ENCODE measurements around the gene ELFN2. TPM values are rescaled to one million over a fixed set of nuclear protein-coding genes. Genes with fewer than 3 reads are reported as not detected.

The ELFN2 gene
- total RNA-seq, 4 donors from 2014 or later, result under 0.01 TPM; not detected in 2

GRCh38 chr22:37377138-37377537, 50.1 kb downstream of the ELFN2 start:
- 0 to 68% methylated on average over 1 to 3 of the region's 3 CpGs for WGBS, 2 donors (ENCODE audit: low coverage in 1 of 2)
- TF ChIP-seq POLR2A (IDR thresholded peaks at IDR 0.05), result no peak

DNA sequence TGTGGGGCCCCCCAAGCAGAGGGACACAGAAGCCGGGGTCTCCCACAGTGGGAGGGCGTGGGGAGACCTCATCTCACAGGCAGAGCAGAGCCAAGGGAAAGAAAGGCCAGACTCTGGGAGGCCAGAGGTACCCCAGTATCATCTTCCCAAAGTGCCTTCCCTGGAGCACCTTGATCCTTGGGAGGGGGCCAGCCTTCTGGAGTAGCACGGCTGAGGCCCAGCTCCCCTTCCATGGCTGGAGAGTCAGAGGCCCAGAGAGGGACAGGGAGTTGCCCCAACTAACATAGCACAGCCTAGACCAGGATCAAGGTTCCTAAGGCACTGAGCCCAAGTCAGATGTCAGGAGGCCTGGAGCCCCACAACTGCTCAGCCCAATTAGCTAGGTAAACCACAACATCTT, 50.6 kb downstream of the ELFN2 start:
- in situ Hi-C loops (cut with MboI; ENCODE audit: low pct_ligation_motif_present in 1 of 4, low pct_unique_long_range_greater_than_20kb in 1 of 4, low sequenced_read_pairs in 3 of 4) (no loop called here), intact Hi-C loops (cut with DNase I; ENCODE audit: low total_unique reads) (no loop called here)
- DNase-seq, result no peak
- Histone ChIP-seq H3K27me3 (peaks cover 70% of the 10 kb centered on the region), H3K27ac (no peak overlapping the region), H3K9me3 (no peaks in the 10 kb centered on the region), H3K36me3 (no peaks in the 10 kb centered on the region), H3K4me3 (no peak overlapping the region), H3K4me1 (no peaks in the 10 kb centered on the region)
- 49% methylated on average over 3 of the region's 3 CpGs; no CpG with 5 or more reads in 1 of the 2 donors for WGBS, 2 donors (ENCODE audit: low coverage in 1 of 2)
- TF ChIP-seq EP300 (IDR thresholded peaks at IDR 0.05; ENCODE audit: low read depth), result no peak
- TF ChIP-seq POLR2AphosphoS5 (IDR thresholded peaks at IDR 0.05), result no peak
- no peak for TF ChIP-seq CTCF (IDR thresholded peaks at IDR 0.05)
- TF ChIP-seq POLR2A (IDR thresholded peaks at IDR 0.05), result no peak

More at GRCh38 chr22:37377138-37377537, 50.1 kb downstream of the ELFN2 start:
- Histone ChIP-seq H3K4me3 (no peak overlapping the region), H3K27me3 (peaks cover 68% of the 10 kb centered on the region), H3K27ac (no peak overlapping the region), H3K36me3 (no peaks in the 10 kb centered on the region), H3K9me3 (no peaks in the 10 kb centered on the region), H3K4me1 (no peaks in the 10 kb centered on the region)
- in situ Hi-C loops (cut with MboI; ENCODE audit: low pct_ligation_motif_present in 1 of 4, low pct_unique_long_range_greater_than_20kb in 1 of 4, low sequenced_read_pairs in 3 of 4) (no loop called here), intact Hi-C loops (cut with DNase I; ENCODE audit: low total_unique reads) (no loop called here)
- DNase-seq, result no peak

- peaks cover 62% of the 10 kb centered on the region for H3K27me3 ChIP-seq
These were observed 51.5 kb downstream of the ELFN2 start for GRCh38 chr22:37375801-37376200.

GRCh38 chr22:37374571-37374970, 52.7 kb downstream of the ELFN2 start:
- Histone ChIP-seq H3K27ac (no peak overlapping the region), H3K4me3 (no peak overlapping the region), H3K27me3 (peaks cover 50% of the 10 kb centered on the region), H3K9me3 (no peaks in the 10 kb centered on the region), H3K4me1 (peaks cover 0 to 6% (median 2%) of the 10 kb centered on the region in 4 donors), H3K36me3 (no peaks in the 10 kb centered on the region)
- TF ChIP-seq CTCF (IDR thresholded peaks at IDR 0.05) (no peak), POLR2A (IDR thresholded peaks at IDR 0.05) (no peak), POLR2AphosphoS5 (IDR thresholded peaks at IDR 0.05) (no peak), EP300 (IDR thresholded peaks at IDR 0.05; ENCODE audit: low read depth) (no peak)
- 94% methylated on average over 35 of the region's 35 CpGs; no CpG with 5 or more reads in 1 of the 2 donors for WGBS, 2 donors (ENCODE audit: low coverage in 1 of 2)
- no peak for DNase-seq
- in situ Hi-C loops (cut with MboI; ENCODE audit: low pct_ligation_motif_present in 1 of 4, low pct_unique_long_range_greater_than_20kb in 1 of 4, low sequenced_read_pairs in 3 of 4), result no loop called here
- intact Hi-C loops (cut with DNase I; ENCODE audit: low total_unique reads), result no loop called here

More at GRCh38 chr22:37375801-37376200, 51.5 kb downstream of the ELFN2 start:
- Histone ChIP-seq H3K4me1 (peaks cover 0 to 1% (median under 1%) of the 10 kb centered on the region in 4 donors), H3K4me3 (no peak overlapping the region), H3K27ac (no peak overlapping the region), H3K9me3 (no peaks in the 10 kb centered on the region), H3K36me3 (no peaks in the 10 kb centered on the region)
- in situ Hi-C loops (cut with MboI; ENCODE audit: low pct_ligation_motif_present in 1 of 4, low pct_unique_long_range_greater_than_20kb in 1 of 4, low sequenced_read_pairs in 3 of 4), result no loop called here
- no peak for DNase-seq
- intact Hi-C loops (cut with DNase I; ENCODE audit: low total_unique reads), result no loop called here
- TF ChIP-seq CTCF (IDR thresholded peaks at IDR 0.05) (no peak), POLR2A (IDR thresholded peaks at IDR 0.05) (no peak), POLR2AphosphoS5 (IDR thresholded peaks at IDR 0.05) (no peak), EP300 (IDR thresholded peaks at IDR 0.05; ENCODE audit: low read depth) (no peak)
- 33 to 56% methylated on average over 1 to 8 of the region's 8 CpGs for WGBS, 2 donors (ENCODE audit: low coverage in 1 of 2)

GRCh38 chr22:37373451-37373850, 53.8 kb downstream of the ELFN2 start:
- Histone ChIP-seq H3K27me3 (peaks cover 38% of the 10 kb centered on the region), H3K4me1 (peaks cover 0 to 6% (median 2%) of the 10 kb centered on the region in 4 donors), H3K4me3 (no peak overlapping the region), H3K27ac (no peak overlapping the region), H3K36me3 (no peaks in the 10 kb centered on the region), H3K9me3 (no peaks in the 10 kb centered on the region)
- WGBS, 2 donors (ENCODE audit: low coverage in 1 of 2), result 92% methylated on average over 33 of the region's 33 CpGs; no CpG with 5 or more reads in 1 of the 2 donors
- DNase-seq, result no peak
- TF ChIP-seq EP300 (IDR thresholded peaks at IDR 0.05; ENCODE audit: low read depth) (no peak), POLR2AphosphoS5 (IDR thresholded peaks at IDR 0.05) (no peak), POLR2A (IDR thresholded peaks at IDR 0.05) (no peak), CTCF (IDR thresholded peaks at IDR 0.05) (no peak)
- in situ Hi-C loops (cut with MboI; ENCODE audit: low pct_ligation_motif_present in 1 of 4, low pct_unique_long_range_greater_than_20kb in 1 of 4, low sequenced_read_pairs in 3 of 4) (no loop called here), intact Hi-C loops (cut with DNase I; ENCODE audit: low total_unique reads) (no loop called here)

All from transverse colon (tissue), 4 donors.